ENCODE measurements around the gene DNASE1L2.

DNA sequence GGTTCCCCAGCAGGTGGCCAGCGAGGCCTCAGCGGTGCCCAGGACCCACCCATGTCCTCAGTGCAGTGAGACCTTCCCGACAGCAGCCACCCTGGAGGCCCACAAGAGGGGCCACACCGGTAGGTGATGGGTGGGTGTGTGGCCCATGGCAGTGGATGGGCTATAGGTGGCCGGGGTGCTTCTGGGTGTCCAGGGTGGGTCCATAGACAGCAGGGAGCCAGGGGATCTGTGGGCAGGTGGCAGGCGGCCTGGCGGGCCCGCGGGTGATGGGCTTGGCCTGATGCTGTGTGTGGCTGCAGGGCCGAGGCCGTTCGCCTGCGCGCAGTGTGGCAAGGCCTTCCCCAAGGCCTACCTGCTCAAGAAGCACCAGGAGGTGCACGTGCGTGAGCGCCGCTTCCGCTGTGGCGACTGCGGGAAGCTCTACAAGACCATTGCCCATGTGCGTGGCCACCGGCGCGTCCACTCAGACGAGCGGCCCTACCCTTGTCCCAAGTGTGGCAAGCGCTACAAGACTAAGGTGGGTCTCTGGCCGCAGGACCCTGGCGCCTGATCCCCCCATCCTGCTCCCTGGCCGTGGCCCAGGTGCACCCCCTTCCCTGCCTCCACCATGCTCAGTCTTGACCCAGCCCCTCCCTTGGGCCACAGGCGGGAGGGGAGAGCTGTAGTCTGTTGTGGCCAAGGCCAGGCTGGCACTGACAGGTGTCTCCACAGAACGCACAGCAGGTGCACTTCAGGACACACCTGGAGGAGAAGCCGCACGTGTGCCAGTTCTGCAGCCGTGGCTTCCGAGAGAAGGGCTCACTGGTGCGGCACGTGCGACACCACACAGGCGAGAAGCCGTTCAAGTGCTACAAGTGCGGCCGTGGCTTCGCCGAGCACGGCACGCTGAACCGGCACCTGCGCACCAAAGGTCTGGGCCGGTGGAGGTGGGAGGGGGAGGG is 2.1 kb upstream of the DNASE1L2 start:
- TF ChIP-seq, protein P1, sequence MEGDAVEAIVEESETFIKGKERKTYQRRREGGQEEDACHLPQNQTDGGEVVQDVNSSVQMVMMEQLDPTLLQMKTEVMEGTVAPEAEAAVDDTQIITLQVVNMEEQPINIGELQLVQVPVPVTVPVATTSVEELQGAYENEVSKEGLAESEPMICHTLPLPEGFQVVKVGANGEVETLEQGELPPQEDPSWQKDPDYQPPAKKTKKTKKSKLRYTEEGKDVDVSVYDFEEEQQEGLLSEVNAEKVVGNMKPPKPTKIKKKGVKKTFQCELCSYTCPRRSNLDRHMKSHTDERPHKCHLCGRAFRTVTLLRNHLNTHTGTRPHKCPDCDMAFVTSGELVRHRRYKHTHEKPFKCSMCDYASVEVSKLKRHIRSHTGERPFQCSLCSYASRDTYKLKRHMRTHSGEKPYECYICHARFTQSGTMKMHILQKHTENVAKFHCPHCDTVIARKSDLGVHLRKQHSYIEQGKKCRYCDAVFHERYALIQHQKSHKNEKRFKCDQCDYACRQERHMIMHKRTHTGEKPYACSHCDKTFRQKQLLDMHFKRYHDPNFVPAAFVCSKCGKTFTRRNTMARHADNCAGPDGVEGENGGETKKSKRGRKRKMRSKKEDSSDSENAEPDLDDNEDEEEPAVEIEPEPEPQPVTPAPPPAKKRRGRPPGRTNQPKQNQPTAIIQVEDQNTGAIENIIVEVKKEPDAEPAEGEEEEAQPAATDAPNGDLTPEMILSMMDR (conservative IDR thresholded peaks at IDR 0.05 in 1 of 2, IDR thresholded peaks at IDR 0.05 in 1 of 2; ENCODE audit: low read depth in 1 of 2, low read length in 2 of 2), result no peak
- TF ChIP-seq EZH2 (IDR thresholded peaks at IDR 0.05; ENCODE audit: low read length, missing control alignments), result no peak

Data from fibroblast of lung (primary cell).